ENCODE results near the gene CHRD. TPM values are rescaled to one million over a fixed set of nuclear protein-coding genes. Genes with fewer than 3 reads are reported as not detected.

CHRD gene
- total RNA-seq = 1.1 and 6.1 TPM in 2 replicates

GRCh38 chr3:184379358-184380184 lies at the start of gene CHRD:
Gene CHRD (plus strand): TSS chr3:184380054. CDS start chr3:184380319, 265 bp downstream.

GRCh38 chr3:184337399-184337714 lies 42.5 kb upstream of the CHRD start, which contains the start of gene FAM131A:
Gene FAM131A (plus strand): TSS chr3:184337600. CDS start chr3:184337631, 31 bp downstream.

GRCh38 chr3:184361532-184361931 lies 18.3 kb upstream of the CHRD start, which contains the start of the genes CLCN2 and POLR2H:
Gene CLCN2 (minus strand): TSS chr3:184361605. CDS start chr3:184361479, 126 bp downstream.
Gene POLR2H (plus strand): TSS chr3:184361710. CDS start chr3:184363493, 1,783 bp downstream.

GRCh38 chr3:184377882-184378445 lies 1.9 kb upstream of the CHRD start, which contains the start of gene THPO:
Gene THPO (minus strand): TSS chr3:184378207. CDS start chr3:184376259, 1,948 bp downstream.

Other genes starting within 250 kb of the CHRD start
- gene EIF2B5, start 244.7 kb upstream of the CHRD start, total RNA-seq = 29.9 and 32.8 TPM in 2 replicates
- 28.7 and 36.6 TPM in 2 replicates for gene DVL3, start 224.7 kb upstream of the CHRD start, total RNA-seq
- 624 and 646 TPM in 2 replicates for gene AP2M1, start 205.2 kb upstream of the CHRD start, total RNA-seq
- gene ABCF3, start 193.9 kb upstream of the CHRD start, total RNA-seq = 57.1 and 68.0 TPM in 2 replicates
- not detected in 2 replicates for gene VWA5B2, start 150.5 kb upstream of the CHRD start, total RNA-seq
- 20.5 and 21.4 TPM in 2 replicates for gene ALG3, start 131.1 kb upstream of the CHRD start, total RNA-seq
- 1.1 and 1.5 TPM in 2 replicates for gene EEF1AKMT4, start 130.4 kb upstream of the CHRD start, total RNA-seq
- gene CAMK2N2, start 118.5 kb upstream of the CHRD start, total RNA-seq = 0.16 TPM in 1 of 2 replicates, not detected in the other
- not detected in 2 replicates for gene ECE2, start 104.0 kb upstream of the CHRD start, total RNA-seq
- 431 and 478 TPM in 2 replicates for gene PSMD2, start 80.8 kb upstream of the CHRD start, total RNA-seq
- 222 and 223 TPM in 2 replicates for gene EIF4G1, start 65.4 kb upstream of the CHRD start, total RNA-seq
- 15.0 and 19.2 TPM in 2 replicates for gene FAM131A, start 42.5 kb upstream of the CHRD start, total RNA-seq
- 3.5 and 4.6 TPM in 2 replicates for gene CLCN2, start 18.4 kb upstream of the CHRD start, total RNA-seq
- 60.3 and 62.1 TPM in 2 replicates for gene POLR2H, start 18.3 kb upstream of the CHRD start, total RNA-seq
- 0.16 and 0.52 TPM in 2 replicates for gene THPO, start 1.8 kb upstream of the CHRD start, total RNA-seq
- 6.8 and 15.5 TPM in 2 replicates for gene EPHB3, start 181.7 kb downstream of the CHRD start, total RNA-seq